Hepatic stellate cell (primary cell): ENCODE results near the gene GAB4.
A peak's percentile ranks its signal among the peaks of the same experiment; 100 is the strongest.
"Not testable (repeated sequence)": the region's sequence is repeated elsewhere in the genome, so short reads cannot be mapped to it uniquely, and the experiment has no call there.

Experiments
- DNase-seq: peaks from one replicate; pipeline ENCODE4 v3.0.0; 2011; ENCODE audit warnings: low spot score

Gene GAB4

DNA sequence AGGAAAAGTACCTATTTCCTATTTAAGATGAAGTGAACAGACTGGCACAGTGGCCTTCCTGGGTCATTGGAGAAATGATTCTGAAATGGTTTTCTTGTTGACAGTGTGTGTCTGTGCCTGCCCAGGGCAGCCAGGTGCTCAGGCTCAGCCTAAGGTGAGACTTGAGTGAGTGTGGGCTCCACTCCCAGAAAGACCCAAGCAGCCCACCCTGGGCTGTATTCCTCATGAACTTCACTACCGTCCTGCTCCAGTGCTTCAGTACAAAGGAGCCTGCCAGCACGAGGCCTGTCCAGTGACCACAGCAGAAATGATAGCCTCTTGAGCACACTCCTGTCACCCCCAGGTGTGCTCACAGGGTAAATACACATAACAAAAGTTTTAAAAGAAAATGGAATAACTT lies 49.5 kb downstream of the GAB4 start:
- DNase-seq = no peak

DNA sequence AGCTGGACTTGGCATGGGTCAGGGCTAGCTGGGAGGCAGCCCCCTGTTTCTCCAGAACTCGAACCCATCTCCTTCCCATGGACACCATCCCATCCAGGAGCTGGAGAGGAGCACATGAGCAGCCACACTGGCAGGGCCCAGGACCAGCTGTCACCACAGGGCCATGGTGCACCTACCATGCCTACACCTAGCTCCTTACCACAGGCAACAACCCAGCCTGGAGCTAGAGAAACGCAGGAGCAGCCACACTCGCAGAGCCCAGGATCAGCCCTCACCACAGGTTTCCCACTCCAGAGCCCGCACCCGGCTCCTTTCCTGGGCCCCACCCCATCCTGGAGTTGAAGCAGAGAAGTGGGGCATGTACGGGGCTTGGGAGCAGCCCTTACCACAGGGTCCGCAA lies 50.2 kb downstream of the GAB4 start:
- DNase-seq = no peak

DNA sequence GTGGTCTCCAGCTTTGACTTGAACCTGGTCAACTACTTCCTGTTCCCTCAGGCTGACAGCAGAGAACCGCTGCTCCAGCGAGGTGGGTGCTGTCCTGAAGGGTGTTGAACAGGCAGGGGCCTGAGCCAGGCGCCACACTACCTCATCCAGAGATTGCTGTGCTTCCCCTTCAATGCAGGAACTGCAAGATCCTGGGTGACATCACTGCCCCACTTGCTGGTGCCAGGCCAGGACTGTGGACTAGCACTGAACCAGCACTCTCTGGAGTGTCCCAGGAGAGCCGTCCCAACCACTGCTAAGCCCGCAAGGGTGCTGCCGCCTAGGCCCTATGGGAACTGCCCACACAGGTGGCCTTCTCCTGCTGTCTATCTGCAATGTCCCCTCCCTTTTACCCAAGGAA lies 51.7 kb downstream of the GAB4 start:
- no peak for DNase-seq

DNA sequence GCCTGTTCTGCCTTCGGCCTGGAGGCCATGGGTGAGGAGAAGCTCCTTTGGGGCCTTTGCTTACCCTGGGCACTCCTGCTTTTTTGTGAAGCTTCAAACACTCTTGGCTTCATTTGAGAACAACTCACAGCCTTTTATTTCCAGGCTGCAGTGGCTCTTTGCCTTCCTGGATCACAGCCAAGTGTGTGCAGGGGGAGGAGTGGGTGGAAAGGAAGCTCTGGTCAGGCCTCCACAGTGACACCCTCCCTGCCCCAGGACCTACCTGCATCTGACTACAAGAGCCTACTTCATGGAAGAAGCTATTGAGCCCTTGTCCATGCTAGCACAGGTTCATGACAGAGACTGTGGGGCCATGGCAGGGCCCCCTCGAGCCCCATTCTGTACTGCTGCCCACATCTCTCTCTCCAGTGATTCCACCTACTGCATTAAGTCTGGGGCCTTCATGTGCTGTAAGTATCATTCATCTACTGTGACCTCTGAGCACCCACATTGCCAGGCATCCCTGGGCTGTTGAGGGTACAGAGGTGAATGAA lies 52.3 kb downstream of the GAB4 start:
- DNase-seq = no peak

DNA sequence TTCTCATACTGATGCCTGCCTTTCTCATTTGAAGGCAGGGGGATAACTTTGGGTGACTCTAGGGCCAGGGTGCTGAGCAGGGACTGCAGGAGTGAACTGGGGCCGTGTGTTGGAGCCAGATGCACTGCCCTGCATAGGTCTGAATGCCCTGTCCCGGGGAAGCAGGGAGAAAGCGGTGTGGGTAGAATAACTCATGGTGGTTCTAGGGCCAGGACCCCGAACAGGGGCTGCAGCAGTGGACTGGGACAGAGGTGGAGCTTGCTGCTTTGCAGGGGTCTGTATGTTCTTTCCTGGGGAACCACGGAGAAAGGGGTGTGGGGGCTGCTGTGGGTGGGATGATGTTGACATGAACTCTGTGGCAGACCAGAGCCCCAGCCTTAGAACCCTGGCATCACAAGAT lies 52.9 kb downstream of the GAB4 start:
- DNase-seq = no peak

DNA sequence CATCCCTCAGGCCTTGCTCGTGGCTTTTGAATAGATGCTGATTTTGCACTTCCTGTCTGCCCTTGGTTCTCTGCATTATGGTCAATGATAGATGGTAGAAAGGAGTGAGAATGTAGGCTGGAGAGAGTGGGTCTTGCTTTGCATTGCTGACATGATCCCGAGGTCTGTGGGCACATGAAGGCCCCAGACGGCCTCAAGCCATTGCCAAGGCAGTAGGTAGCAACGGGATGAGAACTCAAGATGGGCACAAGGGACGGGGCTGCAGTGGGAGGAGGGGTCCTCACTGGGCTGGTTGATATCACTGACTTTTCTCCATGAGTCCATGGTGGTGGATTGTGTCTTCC lies 54.0 kb downstream of the GAB4 start:
- DNase-seq = no peak

DNA sequence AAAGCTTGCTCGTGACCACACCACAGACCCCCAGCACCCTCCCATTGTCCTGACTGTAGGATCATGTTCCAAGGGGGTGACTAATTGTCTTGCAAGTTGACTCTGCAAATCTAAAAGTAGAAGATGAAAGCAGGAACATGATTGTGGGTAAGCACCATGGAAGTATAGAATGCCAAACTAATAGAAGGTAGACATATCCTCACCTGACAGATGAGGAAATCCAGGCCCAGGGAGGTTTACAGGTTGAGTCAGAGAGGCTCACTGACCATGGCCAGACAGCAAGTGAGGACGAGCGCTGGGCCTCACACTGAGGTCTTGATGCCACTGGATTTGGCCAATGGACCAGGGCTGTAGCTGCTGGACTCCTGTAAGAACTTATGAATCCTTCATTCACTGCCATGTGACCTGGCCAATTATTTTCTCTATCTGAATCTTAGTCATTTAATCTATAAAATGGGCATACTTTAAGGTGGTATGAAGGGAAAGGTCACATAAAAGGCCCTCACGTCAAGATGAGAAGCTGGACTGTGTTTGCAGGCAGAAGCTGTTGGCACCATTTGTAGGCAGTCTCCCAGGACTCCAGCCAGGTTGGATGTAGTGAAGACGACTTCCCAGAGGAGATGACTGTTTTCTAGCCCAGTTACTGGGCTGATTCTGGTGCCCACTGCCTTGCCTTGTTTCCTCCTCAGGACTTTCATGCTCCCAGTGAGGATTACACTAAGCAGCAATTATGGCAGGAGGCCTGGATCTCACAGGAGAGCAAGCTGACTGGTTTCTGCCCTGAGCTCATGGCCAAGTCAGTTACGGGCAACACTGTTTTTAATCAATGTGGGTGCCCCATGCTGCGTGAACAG lies 54.6 kb downstream of the GAB4 start:
- no peak for DNase-seq

DNA sequence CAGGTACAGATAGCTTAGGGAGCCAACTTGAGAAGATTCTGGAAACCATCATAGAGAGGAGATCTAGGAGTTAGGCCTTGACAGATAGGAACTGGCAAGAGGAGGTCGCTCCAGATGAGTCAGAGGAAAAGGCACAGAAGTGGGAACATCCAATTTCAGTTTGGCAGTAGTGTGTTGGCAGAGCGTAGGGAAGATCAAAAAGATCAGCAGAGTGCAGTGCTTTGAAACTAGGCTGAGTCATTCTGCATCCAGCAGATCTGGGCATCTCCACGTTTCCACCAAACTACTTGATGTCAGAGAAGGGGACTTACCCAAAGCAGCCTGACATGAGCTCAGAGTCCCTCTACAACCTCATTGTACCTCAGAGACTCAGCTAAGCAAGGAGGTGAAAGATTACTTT lies 58.5 kb downstream of the GAB4 start:
- DNase-seq = no peak

DNA sequence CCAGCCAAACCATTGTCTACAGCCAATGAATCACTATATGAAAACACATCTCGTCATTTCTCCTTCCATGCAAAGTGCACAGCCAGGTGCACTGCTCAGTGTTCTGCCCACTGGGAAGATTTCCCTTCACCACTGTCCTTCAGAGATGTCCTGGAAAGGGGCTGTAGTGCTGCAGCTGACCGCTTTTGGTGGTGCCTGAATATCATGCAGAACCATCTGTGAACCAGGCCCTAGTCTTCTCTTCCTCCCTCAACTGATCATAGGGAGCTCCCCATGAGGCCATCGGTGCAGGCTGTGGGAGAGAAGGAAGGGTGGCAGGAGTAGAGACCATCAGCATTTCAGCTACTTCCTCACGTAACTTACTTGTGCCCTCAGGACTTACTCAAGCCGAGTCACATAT lies 70.2 kb downstream of the GAB4 start:
- DNase-seq = no peak

DNA sequence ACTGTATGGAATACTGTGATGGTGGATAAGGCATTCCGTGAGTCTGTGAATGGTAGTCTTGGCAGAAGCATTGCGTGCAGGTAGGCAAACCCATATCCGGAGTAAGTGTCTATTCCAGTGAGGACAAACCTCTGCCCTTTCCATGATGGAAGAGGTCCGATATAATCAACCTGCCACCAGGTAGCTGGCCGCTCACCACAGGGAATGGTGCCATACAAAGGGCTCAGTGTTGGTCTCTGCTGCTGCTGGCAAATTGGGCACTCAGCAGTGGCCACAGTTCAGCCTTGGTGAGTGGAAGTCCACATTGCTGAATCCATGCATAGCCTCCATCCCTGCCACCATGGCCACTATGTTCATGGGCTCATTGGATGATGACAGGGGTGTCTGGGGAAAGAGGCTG lies 70.8 kb downstream of the GAB4 start:
- not testable (repeated sequence) for DNase-seq

DNA sequence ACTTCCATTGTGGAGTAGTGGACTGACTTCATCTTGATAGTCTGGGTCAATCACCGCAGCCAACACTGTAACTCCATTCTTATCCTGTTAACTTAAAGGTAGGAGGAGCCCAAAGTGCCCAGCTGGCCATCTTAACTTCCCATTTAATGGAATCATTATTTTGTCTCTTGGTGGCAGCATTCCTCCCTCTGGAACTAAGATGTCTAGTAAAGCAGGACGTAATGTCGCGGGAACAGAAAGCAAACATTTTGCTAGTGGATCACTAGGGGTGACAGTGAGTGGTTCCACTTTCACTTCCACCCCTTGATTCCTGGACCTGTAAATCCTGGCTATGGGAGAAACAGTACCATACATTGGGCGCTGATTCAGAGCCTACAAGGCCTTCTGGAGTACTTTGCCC lies 71.4 kb downstream of the GAB4 start:
- DNase-seq = no peak

DNA sequence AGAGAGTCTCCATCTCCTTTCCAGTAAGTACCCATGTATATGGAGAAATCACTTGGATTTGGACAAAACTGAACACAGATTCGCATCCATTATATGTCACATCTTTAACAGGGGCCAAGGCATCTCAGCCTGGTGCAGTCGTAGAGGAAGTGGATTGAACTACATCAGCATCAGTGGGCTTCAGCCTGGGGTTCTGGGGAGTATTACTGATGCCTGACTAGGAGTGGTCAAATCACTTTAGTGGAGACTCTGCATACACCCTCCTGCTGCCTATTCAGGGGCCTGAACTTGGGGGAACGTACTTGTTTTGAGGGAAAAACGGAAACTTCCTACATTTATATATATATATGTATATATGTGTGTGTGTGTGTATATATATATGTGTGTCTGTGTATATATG lies 72.8 kb downstream of the GAB4 start:
- DNase-seq = no peak

DNA sequence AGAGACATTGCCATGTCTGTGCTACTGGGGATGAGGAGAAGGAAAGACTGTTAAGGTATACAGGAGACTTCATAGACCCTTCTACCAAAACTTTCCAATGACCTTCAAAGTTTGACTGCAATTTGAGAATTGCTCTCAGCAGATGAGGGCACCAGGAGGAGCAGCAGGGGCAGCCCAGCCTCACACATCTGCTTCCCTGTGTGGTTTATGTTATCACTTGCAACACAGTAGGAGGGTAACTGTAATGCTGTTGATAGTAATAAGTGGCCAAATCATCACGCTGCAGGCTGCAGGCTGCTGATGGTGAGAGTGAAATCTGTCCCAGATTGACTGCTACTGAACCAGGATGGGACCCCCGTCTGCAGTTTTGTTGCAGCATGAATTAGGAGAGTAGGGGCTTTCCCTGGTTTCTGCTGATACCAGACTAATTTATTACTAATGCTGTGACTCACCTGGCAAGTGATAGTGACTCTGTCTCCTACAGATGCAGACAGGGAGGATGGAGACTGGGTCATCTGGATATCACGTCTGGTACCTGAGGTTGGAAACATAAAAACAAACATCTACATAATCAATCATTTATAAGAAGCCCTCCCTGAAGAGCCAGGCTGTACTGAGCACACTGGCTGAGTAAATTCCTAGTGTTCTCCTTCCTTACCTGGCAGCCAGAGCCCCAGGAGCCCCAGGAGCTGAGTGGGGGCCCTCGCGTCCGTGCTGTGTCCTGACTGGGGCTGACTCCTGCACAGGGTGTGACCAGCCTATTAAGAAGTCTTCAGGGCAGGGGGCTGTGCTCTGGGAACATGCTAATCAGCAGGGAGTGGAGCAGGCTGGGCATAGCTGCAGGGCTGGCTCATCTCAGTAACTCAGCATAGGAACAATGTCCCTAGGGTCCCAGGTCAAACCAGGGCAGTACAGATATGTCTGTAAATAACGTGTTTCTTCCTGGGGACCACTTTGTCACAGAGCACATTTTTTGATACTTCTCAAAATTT lies 74.4 kb downstream of the GAB4 start:
- no peak for DNase-seq

DNA sequence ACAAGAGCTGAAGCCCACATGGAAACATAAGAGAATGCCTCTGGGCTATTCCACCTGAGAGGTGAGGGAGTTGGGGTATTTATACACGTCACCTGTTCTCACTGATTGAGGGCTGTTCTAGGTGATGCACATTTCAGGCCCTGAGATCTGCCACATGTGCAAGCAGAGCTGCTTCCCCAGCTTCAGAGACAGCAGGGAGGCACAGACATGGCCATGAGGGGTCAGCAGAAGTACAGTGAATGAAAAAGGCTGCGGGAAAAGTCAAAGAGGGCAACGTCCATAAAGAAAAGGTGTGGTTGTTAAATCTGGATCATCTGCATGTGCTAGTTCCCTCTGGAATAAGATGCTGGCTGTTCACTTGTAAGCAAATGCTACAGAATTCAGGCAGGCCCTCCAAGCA lies 75.4 kb downstream of the GAB4 start:
- DNase-seq = no peak

DNA sequence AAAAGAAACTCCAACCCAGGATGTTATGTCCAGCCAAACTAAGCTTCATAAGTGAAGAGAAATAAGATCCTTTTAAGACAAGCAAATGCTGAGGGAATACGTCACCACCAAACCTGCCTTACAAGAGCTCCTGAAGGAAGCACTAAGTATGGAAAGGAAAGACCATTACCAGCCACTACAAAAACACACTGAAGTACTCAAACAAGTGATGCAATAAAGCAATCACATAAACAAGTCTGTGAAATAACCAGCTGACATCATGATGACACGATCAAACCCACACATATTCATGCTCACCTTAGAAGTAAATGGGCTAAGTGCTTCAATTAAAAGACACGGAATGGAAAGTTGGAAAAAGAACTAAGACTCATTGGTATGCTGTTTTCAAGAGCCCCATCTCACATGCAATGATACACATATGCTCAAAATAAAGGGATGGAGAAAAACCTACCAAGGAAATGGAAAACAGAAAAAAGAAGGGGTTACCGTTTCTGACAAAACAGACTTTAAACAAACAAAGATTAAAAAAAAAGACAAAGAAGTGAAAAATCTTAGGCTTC lies 82.5 kb downstream of the GAB4 start:
- DNase-seq = no peak

DNA sequence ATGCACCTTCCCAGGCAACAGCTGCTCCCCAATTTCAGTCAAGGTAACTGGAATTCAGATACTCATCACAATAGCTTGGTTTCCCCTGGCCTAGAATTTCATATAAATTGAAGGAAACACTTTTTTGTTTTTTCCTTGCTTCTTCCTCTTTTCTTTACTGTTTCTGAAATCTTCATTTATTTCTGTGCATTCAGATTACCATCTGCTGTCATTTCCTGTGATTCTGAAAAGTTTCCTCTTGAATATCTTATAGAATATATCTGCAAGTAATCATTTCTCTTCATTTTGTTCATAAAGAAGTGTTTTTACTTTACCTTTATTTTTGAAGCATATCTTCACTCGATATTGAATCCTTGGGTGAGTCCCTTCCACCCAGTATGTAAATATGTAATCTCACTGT lies 85.3 kb downstream of the GAB4 start:
- DNase-seq = no peak

DNA sequence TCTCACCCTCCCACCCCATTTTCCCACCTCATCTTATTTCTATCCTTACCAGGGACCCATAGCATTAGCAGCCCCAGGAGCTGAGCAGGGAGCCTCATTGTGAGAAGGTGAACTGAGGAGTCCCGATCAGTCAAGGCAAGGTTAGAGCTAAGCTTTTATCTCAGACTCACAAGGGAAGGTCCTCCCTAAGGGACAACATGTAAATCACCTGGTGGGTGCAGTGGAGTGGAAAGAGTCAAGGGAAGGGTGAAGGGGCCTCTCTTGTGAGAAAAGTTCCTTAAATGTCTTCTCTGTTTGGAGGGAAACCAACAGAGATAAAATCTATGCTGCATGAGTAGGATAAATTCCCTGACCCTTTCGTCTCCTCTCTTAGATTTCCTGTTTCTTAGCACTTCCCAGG lies 85.9 kb downstream of the GAB4 start:
- no peak for DNase-seq

DNA sequence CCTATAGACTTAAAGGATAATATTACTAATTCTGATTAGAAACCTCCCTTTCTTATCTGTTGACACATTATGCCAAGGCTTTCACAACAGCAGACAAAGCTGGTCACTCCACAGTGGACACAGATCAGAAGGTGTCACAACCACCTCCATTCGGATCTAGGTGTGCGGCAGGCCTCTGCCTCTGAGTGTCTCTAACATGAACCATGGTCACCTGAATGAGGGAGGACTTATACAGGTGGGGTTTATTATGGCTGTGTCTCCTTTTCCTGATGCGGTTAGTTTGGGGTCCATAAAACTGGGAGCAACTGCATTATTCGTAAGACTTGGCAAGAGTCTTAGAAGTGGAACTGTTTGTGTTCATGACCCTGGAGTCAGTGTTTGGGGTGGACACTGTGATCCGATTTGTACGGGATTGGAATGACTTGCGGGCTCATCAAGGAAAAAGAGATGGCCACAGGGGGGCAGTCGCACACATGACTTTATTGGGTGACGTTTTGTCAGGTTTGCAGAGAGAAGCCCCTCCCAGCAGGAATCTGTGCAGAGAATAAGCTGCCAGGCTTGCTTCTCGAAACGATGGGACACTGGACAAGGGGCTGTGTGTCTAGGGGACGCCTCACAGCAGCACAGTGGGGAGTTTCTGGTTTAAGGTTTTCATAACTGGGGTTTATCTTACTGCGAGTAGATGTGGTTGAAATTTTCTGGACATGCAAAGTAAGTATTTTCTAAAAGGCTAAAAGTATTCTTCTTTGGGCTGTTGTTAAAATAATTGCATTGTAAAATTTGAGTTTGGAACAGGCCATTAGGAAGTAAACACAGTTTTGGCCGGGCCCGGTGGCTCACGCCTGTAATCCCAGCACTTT lies 90.6 kb downstream of the GAB4 start:
- peak; percentile 34 for DNase-seq

DNA sequence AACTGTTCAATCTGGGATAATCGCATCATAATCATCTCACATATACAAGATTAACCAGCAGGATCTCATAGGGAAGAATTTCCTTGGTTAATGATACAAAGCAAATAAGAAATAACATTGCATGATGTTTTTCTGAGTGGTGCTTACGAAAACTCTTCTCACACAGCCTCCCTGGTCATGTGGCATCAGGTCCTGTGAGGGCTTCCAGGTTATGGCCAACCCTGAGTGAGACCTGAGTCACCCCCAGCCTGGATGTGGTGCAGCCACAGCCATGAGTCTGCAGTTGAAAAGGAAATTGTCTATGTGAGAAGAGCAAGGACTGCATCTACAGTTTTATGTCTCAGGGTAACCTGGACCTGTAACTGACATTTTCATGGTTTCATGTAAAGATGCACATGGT lies 92.3 kb downstream of the GAB4 start:
- no peak for DNase-seq

DNA sequence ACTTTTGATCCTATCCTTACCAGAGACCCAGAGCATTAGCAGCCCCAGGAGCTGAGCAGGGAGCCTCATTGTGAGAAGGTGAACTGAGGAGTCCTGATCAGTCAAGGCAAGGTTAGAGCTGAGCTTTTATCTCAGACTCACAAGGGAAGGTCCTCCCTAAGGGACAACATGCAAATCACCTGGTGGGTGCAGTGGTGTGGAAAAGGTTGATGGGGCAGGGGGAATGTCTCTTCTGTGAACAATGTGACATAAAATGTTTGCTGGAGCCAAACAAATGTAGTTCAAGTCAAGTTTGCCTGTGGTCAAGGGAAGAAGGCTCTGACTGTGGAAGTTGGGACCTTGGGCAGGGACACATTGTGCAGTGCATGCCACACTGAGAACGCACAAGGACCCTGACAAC lies 93.1 kb downstream of the GAB4 start:
- DNase-seq = not testable (repeated sequence)

DNA sequence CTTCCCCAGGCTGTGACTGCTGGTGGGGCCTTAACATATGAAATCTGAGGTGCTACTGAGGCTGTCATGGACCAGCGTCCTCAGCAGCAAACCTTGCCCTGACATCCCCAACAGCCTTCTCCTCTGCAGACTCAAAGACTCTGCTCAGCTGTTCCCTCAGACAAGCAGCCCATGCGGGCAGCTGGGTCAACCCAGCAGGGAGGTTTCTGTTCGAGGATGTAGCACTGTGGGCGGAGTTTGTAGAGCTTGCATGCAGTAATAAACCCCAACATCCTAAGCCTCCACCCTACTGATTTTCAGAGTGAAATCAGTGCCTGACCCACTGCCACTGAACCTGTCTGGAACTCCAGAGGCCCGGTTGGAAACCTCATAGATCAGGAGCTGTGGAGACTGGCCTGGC lies 94.0 kb downstream of the GAB4 start:
- no peak for DNase-seq

DNA sequence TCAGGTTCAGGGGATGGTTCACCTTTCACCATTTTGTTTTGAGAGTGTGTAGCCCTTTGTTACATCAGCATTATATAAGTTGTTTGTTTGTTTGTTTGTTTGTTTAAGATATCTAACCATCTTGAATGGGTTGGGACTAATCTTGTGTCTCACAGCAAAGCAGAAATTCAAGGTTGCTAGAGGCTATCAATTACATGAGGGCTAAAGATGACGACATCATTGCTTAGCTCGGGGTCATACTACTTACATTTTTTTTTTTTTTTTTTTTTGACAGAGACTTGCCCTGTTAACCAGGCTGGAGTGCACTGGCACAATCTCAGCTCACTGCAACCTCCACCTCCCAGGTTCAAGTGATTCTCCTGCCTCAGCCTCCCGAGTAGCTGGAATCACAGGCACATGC lies 95.7 kb downstream of the GAB4 start:
- no peak for DNase-seq
